ENCODE data around the gene KLF16.

DNA sequence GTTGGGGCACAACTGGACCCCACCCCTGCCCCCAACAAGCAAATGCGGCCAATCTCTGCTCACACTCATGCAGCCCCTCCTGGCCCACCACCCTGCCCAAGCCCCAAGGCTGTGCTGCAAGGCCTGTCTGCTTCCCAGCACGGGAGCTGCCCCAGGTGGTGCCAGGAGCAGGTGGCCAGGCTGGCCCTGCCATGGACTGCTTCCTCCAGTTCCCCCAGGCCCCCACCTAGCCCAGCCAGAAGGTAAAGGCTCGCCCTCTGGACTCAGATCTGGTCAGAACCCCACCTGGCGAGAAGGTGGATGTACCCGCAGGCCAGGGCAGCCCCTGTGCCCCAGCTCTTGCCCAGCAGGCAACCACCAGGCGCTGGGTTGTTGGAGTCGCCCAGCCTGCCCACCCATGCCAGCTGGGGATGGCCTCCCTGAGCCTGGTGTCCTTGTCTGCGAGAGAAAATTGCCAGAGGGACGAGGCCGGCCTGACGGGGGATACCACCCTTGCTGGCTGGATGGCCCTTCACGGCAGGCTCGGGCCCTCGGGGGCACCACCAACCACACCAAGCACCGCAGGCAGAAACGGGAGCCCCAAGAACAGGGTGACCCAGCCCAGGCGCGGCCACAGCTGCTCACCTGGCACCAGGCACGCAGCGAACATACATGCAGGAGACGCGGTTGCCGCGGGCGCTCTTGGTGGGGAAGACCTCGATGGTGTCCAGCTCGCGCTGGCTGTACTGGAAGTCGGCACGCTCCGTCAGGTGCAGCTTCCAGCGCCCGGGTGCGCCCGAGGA lies 17.4 kb upstream of the KLF16 start:
- TF ChIP-seq CTCF (IDR thresholded peaks at IDR 0.05; ENCODE audit: insufficient read depth, low read depth, low read length) (no peak), EZH2 (IDR thresholded peaks at IDR 0.05; ENCODE audit: insufficient read depth, low read length) (no peak)
